ENCODE data around the gene IL11. TPM values are rescaled to one million over a fixed set of nuclear protein-coding genes. Genes with fewer than 3 reads are reported as not detected.

The IL11 gene
- total and polyA plus RNA-seq, 2 of the 13 experiments (the other 11 are each of a cell fraction or from before 2014, with no cell fraction given): 2.5 to 2.9 TPM

GRCh38 chr19:55382522-55383054, 12.3 kb upstream of the IL11 start (continued):
- TF ChIP-seq ZBTB40 (IDR thresholded peaks at IDR 0.05) (no peak), ZBTB40 (CRISPR knock-in tag; IDR thresholded peaks at IDR 0.05) (no peak), ZNF121 (CRISPR knock-in tag; IDR thresholded peaks at IDR 0.05) (no peak), ZC3H4 (CRISPR knock-in tag; IDR thresholded peaks at IDR 0.05; ENCODE audit: borderline replicate concordance) (no peak), ZNF232 (CRISPR knock-in tag; IDR thresholded peaks at IDR 0.05; ENCODE audit: borderline replicate concordance) (no peak)
- TF ChIP-seq, protein P1, sequence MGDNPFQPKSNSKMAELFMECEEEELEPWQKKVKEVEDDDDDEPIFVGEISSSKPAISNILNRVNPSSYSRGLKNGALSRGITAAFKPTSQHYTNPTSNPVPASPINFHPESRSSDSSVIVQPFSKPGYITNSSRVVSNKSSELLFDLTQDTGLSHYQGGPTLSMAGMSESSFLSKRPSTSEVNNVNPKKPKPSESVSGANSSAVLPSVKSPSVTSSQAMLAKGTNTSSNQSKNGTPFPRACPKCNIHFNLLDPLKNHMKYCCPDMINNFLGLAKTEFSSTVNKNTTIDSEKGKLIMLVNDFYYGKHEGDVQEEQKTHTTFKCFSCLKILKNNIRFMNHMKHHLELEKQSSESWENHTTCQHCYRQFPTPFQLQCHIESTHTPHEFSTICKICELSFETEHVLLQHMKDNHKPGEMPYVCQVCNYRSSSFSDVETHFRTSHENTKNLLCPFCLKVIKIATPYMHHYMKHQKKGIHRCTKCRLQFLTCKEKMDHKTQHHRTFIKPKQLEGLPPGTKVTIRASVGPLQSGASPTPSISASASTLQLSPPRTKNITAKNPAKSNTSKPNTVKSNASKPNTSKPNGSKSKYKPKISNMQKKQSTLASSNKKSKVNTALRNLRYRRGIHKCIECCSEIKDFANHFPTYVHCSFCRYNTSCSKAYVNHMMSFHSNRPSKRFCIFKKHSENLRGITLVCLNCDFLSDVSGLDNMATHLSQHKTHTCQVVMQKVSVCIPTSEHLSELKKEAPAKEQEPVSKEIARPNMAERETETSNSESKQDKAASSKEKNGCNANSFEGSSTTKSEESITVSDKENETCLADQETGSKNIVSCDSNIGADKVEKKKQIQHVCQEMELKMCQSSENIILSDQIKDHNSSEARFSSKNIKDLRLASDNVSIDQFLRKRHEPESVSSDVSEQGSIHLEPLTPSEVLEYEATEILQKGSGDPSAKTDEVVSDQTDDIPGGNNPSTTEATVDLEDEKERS (CRISPR knock-in tag; IDR thresholded peaks at IDR 0.05): no peak
